NCI-H526 (cell line): ENCODE results near the gene NEBL.

ENCODE experiments used
- DNase-seq, 2 experiments: peaks; one replicate each; lab custom pipeline; 2025; lab: John Stamatoyannopoulos, UW

NEBL gene

GRCh38 chr10:20785174-20785573 lies 111.9 kb downstream of the NEBL start:
- DNase-seq: no peak

DNA sequence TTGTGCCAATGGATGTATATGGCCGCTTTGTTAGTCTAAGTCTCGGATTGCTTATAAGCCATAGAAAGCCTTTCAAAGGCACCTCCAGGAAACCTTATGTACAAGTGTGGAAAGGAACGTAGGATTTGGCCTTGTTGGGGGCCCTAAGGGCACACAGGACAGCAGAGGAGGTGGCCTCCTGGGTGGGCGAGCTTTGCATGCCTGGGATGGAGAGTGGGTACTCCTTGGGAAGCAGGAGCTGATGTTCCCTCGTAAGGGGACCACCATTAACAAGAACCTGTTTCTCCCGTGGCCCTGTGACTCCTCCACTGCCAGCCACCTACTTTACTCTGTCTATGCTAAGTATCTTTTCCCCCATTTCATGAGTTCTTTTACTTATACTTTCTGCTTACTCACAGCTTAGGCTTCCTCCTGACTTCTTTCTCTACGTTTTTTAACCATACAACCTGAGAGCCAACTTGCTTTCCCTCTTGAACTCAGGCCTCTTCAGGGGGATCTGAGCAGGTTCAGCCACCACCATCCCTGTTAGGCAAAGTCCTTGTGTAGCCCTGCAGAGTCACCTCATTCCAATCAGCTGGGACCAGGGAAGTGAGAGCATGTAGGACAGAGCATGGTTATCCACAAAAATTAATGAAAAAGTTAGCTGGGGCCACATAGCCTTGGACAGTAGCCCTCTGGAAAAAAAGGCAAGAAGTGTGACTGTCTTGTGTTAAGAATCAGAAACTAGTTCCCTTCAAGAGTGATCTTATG lies 118.9 kb downstream of the NEBL start:
- no peak for DNase-seq

GRCh38 chr10:20776384-20777118 lies 120.6 kb downstream of the NEBL start:
- no peak for DNase-seq

- DNase-seq: no peak
Measured at GRCh38 chr10:20771051-20771450, 126.1 kb downstream of the NEBL start.

GRCh38 chr10:20769481-20769880 lies 127.6 kb downstream of the NEBL start:
- no peak for DNase-seq

DNA sequence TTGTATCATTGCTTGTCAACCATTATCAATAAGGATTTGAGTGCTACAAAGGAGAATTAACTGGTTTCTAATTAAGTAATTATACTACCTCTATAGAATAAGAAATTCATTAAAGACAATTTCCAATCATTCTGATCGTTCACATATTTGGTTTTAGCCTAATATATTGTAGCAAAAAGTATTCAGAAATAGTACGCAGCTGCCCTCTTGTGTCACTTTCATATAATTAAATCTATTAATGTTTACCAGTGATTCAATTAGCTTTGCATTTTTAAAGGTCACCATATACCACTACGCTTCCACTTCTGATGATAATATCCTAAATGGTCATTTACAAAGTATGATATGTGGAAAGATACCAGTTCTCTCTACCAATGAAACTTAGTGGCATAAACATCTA lies 128.3 kb downstream of the NEBL start:
- peak in 1 of 2 experiments; percentile 5 for DNase-seq

- DNase-seq: no peak
Measured at GRCh38 chr10:20767028-20767427, 130.1 kb downstream of the NEBL start.

GRCh38 chr10:20765066-20765465 lies 132.0 kb downstream of the NEBL start:
- DNase-seq: no peak

DNA sequence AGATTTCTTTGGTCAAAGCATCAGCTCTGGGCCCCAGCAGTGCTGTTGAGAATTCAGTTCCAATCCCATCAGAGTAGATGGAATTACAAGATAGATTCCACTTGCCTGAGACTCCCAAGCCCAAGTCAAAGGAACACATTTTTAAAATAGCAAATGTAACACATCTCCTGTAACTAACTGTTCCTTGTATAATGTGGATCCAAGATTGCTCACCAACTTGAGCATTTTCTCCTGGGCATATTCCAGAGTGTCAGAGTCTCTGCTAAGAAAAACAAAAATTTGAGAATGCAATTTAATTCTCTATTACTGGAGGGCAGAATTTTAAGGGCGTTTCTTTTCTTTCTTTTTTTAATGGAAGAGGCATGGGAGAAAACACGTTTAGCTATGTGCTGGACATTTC lies 136.7 kb downstream of the NEBL start:
- DNase-seq: no peak

DNA sequence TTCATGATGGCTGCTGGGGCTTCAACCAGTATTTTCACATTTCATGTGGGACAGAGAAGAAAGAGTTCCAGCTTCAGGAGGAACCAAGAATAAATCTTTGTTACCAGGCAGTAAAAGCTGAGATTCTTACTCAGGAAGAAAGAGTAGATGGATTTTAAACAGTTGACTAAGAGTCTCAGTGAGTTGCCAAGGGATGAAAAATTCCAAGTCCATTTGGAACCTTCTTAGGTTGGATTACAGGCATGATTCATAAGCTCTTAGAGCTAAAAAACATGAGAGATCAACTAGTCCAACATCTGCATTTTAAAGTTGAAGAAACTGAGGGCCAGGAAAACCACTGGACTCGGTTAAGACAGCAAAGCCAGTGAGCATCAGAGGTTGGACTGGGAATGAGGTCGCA lies 148.6 kb downstream of the NEBL start:
- no peak for DNase-seq

DNA sequence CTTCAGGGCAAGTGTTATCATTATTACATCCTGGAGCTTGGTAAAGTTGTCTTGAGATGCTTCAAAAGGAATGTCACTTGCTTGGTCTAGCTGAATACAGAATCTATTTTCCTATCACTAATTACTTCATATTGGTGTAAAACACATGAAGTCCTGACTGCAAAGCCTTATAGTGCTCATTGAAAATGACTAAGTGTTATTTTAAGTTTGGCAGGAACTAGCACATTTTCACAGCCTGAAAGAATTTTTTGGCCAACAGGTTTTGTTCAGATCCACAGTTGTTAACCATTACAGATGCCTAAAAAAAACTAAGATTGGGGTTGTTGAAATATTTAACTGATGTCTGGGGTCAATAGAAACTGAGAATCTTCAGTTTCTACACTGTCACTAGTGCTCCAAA lies 149.3 kb downstream of the NEBL start:
- DNase-seq: no peak

DNA sequence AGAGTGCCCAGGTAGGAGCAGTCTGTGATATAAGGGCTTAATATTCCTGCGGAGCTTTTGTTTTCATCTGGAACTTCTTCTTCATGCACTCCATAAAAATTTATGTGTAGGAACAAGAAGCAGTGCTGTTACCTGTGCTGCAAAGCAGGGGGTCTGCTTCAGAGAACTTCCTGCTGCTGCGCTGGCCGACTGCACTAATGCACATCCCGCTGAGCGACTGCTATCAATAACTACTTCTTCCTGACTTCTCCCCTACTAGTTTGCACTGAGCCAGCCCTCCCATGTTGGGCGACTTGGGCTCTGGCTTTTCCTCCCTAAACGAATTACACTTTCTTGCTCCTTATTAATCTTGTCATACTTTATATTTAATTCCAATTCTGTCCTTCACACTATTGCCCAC lies 150.3 kb downstream of the NEBL start:
- no peak for DNase-seq

GRCh38 chr10:20745556-20746375 lies 151.3 kb downstream of the NEBL start:
- no peak for DNase-seq

GRCh38 chr10:20744821-20745220 lies 152.3 kb downstream of the NEBL start:
- no peak for DNase-seq

- no peak for DNase-seq
Measured at GRCh38 chr10:20743942-20744341, 153.2 kb downstream of the NEBL start.

GRCh38 chr10:20742737-20743541 lies 154.2 kb downstream of the NEBL start:
- no peak for DNase-seq

DNA sequence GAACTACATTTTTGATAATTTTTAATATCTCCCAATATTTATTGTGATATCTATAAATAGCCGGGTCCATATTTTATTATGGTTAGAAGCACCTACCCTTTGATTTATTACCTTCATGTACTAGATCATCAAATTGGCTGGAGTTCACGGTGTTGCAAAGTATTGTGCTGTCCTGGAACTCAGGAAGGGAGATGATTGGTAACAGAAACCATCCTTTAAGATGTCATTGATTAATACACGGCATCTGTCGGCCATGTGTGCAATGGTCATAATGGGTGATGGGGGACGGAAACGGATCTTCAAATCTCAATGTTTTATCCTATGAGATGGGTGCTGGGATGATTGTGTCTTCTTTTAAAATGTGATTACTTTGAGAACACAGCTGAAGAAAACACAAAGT lies 157.0 kb downstream of the NEBL start:
- DNase-seq: no peak

- no peak for DNase-seq
Measured at GRCh38 chr10:20737107-20737506, 160.0 kb downstream of the NEBL start.
